NOMO-1 (cell line): ENCODE measurements around the gene ENG.

Experiments used
- DNase-seq, 2 experiments: peaks; one replicate each; lab custom pipeline; 2025; ENCODE audit not compliant: unreplicated experiment in 2 of 2; lab: John Stamatoyannopoulos, UW

The ENG gene

GRCh38 chr9:127866535-127866934 lies 12.1 kb upstream of the ENG start:
- no peak for DNase-seq

DNA sequence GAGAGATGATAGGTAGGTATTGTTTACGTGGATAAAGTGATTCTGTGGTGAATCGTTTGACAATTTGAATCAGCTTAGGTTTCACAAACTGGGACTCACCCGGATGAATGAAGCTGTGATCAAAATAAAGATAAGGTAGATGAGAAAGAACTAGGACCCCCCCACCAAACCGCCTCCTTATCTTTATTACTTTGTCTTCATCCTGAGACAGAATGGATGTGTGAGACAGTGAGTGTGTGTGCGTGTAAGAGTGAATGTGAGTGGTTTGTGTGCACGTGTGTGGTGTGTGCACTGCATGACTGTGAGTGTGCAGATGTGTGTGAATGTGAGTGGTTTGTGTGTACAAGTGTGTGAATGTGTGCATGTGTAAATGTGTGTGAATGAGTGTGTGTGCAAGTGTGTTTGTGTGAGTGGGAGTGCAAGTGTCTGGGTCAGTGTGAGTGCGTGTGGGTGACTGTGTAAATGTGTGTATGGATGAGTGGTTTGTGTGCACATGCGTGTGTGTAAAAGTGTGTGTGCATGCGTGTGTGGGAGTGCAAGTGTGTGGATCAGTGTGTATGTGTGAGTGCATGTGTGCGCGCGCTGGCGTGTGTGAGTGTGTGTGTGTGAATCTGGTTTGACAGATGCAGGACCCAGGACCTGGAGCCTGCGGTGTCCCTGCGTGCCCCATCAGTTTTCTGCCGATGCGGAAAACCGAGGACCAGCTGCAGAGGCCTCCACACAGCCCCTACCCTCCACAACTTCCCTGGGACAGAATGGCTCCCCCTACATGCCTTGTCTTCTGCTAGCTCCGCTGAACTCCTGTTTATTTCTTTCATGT lies 11.4 kb upstream of the ENG start:
- no peak for DNase-seq

GRCh38 chr9:127863191-127863621 lies 8.7 kb upstream of the ENG start:
- DNase-seq = no peak

GRCh38 chr9:127862075-127863011 lies 7.9 kb upstream of the ENG start:
- peak; percentile 79 to 94 for DNase-seq

DNA sequence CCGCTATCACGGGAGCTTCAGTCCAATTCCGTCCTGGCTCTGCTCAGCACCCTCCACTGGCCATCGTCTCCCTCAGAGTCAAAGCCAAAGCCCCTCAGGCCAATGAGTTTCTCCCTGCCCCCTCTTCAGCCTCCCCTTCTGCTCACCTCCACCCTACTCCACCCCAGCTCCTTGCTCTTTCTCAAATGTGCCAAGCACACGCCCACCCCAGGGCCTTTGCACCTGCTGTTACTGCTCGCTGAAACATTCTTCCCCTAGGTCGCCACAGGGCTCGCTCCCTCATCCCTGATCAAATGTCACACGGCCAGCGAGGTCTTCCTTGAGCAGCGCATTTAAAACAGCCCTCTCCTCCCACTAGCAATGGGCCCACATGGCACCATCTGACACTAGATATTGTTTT lies 6.3 kb upstream of the ENG start:
- DNase-seq = no peak

DNA sequence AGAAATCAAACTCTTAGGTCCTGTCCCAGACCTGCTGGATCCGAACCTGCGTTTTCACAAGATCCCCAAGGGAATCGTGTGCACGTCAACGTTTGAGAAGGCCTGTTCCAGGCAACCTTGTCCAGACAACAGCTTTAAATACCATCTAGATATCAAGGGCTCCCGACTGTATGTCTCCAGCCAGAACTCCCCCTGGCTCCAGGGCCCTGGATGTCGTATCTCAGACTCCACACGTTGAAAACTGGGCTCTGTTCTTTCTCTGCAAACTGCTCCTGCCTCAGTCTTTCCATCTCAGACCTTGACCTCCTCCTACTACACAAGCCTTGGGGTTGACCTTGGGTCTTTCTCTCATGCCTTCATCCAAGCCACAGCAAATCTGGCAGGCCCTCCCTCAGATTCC lies 5.8 kb upstream of the ENG start:
- DNase-seq = no peak

- no peak for DNase-seq
These were observed 3.6 kb upstream of the ENG start for GRCh38 chr9:127858041-127858512.

DNA sequence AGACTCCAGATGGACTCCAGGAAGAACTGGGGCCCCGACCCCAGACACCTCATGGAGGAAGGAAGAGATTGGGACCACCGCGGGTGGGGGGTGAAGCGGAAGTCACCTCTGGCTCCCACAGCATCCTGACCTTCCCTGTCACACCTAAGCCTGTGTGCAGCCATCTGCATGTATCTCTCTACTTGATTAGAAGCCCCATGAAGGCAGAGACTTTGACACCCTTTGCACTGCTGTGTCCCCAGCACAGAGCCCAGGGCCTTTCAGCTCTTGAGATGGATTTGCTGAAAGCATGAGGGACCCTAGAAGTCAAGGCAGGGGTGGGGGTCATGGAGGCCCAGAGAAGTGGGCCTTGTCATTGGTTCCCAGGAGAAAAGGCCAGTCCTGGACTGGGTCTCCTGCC lies 2.8 kb upstream of the ENG start:
- DNase-seq = no peak

GRCh38 chr9:127856729-127857116 lies 2.3 kb upstream of the ENG start:
- DNase-seq = no peak

DNA sequence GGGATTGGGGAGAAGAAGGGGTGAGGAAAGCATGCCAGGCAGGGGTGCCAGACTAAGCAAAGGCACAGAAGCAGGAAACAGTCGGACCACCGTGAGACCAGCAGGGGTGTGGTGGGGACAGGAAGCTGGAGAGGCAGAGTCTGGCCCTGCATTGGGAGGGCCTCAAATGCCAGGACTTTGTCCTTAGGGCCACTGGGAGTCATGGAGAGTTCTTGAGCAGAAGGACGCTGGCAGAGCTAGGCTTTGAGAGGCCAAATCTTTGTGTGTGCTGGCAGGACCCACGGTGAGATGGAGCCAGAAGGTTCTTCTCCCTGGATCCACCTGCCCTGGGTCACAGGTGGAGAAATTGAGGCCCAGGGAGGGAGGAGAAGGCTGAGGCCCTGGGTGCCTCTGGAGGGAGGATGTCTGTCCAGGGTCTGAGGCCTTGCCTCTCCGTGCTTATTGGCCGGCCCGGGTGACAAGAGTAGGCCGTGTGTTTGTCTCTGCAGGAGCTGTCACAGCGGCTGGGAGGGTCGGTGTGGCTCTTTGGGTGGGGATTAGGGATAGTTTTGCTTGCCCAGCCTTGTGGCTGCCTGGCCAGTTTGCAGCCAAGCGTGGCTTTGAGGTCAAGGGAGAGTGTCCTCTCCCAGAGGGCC lies 1.8 kb upstream of the ENG start:
- no peak for DNase-seq

- no peak for DNase-seq
These were observed 1.1 kb upstream of the ENG start for GRCh38 chr9:127855522-127855921.

- DNase-seq = no peak
These were observed 502 bp upstream of the ENG start for GRCh38 chr9:127854960-127855359.

DNA sequence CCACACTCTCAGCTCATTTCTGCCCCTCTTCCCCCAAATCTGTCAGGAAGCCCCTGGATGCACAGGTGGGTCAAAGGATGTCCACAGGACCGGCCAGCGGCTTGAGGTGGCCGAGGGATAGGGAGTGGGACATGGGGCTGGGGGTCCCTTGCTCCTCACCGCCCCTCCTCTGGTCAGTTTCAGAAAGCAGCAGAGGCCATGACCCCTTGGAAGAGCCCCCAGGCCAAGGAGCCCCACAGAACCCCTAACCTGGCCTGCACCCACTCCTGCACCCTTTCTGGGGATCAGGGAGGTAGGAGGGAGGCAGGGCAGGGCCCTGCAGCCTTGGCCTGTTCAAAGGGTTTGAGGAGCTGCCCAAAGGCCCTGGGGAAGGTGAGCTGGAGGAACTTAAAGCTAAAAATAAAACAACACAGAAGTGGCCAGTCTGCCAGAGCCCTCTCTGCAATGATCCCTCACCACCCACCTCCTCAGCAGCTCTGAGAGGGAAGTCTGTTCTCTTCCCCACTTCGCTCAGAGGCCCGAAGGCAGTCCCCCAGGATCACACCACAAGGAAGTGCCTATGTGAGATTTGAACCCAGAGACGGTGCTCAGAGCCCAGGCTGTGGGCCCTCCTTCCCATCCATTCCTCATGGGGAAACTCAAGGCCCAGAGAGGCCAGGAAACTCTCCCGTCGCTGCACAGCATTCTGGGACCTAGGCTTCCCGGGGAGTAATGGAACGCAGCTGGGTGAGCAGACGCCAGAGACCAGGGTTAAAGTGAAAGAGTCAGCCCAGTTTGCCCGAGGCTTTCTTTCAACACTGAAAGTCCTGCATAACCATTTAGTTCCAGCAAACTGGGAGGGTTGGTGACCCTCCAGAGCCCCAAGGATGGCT lies 910 bp downstream of the ENG start:
- DNase-seq = no peak

- no peak for DNase-seq
These were observed 1.6 kb downstream of the ENG start for GRCh38 chr9:127852829-127853228.

- DNase-seq = no peak
These were observed 4.1 kb downstream of the ENG start for GRCh38 chr9:127850286-127850830.

DNA sequence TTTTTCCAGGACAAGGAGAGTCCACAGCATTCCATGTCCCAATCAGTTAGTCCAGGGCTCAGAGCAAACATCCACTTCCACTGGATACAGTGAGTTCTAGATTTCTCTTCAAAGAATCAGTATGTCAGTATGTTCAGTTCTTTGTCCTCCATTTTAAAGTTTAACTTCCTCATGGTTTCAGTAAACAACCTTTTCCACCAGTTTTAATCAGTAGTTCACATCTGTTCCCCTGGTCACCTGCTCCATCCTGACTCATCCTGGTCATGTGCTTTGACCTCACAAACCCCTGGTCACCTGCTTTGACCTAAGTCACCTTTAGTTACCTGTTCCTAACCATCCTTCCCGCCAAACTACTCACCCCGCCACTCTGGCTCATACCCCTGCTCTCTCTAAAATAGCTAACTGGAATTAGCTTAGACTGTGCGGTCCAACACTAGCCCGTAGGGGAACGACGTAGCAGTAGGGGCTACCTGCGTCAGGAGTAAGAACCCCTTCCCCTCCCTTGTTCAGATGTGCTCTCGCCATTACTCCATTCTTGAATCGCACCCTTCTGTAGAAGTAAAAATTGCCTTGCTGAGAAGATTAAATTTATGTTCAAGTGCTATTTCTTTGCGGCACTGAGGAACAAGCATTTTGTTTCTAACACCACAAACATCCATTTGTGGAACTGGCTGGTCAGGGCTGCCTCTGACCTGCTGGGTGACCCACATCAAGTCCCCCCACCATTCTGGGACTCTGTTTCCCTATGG lies 5.5 kb downstream of the ENG start:
- no peak for DNase-seq

- no peak for DNase-seq
These were observed 6.4 kb downstream of the ENG start for GRCh38 chr9:127847833-127848755.

GRCh38 chr9:127847178-127847510 lies 7.3 kb downstream of the ENG start:
- no peak for DNase-seq
